Measurements from ENCODE around the gene CDC42EP3.

CDC42EP3 gene, protein sequence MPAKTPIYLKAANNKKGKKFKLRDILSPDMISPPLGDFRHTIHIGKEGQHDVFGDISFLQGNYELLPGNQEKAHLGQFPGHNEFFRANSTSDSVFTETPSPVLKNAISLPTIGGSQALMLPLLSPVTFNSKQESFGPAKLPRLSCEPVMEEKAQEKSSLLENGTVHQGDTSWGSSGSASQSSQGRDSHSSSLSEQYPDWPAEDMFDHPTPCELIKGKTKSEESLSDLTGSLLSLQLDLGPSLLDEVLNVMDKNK

DNA sequence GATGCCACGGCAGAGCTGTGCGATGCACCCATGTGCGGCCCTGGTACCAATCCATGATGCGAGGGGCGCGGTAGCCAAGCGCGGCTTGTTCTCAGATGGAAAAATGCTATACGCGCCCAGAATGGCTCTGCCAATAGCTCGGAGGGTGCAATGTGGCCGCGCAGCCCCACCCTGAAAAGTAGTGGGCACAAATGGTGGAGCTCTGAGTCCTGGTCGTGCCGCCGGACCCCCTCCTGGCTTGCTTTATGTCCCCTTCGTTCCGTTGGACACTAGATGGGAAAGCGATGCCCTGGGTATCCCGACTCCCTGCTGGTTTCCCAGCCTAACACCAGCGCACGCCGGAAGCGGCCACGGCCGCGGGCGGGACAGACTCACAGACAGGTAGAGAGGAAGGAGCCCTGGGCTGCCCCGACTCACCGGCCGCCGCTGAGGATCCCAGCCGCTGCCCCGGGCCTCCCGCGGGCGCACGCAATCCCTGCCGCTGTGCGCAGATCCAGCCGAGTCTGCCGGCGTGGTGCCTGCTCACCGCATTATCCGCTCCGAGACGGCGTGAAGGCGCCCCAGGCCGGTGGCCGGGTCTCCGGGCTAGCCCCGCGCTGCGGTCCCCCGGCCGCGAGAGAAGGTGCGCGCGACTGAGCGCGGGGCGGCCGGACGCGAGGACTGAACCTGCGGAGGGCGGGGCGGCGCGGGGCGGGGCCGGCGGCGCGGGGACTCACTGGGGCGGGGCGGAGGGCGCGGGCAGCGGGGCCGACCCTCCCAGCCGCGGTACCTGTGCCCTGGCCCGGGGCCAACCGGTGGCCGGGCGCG is at the start of gene CDC42EP3:
Gene CDC42EP3 (minus strand): TSS at position 634 of the 807 bp plus-strand sequence. CDS start 25,055 bp downstream, outside the sequence.
- DNase-seq, result peak; percentile 59

DNA sequence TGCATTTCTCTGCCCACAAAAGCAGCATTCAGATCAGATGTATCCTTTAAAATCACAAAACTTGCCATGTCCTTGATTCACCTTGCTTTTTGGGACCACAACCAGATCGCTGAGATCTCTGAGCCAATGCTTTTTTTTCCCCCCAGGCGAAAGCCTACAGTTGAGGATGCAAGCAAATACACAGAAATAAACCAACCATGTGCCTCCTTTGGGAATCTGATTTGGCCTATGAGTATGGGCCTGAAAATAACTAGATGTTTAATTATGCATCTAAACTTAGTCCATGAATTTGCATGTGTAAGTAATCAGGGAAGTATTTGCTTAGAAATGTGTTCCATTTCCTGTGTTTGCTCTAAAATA is 49.7 kb upstream of the CDC42EP3 start:
- no peak for DNase-seq

DNA sequence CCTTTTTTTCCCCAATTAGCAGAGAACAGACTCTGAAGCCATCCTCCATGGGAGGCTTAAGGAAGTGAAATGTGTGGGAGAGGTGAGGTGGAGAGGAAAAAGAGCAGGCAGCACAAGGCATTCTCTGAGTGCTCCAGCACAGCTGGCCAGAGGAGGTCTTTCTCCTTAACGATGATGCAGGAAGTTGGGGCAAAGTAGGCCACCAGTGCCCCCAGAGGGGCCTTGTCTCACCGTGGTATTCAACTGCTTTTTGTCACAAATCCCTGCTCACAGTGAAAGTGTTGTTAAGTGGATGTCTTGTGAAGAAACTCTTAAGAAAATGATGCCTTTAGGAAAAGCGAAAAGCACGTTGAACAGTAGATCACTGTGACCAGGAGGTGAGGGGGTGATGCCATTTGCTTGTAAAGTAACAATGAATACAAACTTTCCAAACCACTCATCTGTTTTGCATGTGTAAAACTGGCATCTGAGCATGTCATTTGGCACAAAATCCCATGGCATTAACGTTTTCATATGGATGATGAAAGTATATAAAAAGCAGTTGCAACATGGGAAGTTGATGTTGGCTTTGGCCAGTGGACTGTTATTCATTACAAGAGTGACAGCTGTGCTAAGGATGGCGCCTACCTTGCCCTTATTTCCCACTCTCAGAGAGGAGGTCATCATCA is 49.2 kb upstream of the CDC42EP3 start:
- DNase-seq, result no peak

DNA sequence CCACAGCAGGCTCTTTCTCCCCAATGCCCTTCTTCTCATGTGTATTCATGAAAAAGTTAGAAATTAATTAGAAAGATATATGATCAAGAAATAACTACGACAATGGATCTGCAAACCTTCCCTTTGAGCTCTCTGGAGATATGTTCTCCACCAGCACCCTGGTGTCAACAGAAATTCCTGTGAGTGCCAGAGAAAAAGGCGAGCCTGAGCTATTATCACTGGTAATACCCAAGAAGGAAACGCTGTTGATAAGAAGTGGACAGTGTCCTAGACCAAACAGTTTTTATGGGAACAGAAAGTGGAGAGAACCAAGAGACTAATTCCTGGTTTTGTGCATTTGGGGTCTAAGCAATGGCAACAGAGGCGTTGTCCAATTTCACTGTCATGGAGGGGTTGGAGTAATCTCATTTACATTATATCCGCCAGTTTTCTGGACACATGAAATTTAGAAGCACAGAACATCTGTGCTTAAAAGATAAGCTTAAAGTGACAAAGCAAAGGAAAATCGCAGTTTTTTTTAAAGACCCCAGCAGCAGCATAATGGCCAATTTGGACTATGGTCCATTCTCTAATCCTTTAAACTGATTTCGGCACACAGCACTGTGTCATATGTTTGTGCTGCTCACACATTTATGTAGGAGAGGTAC is 47.2 kb upstream of the CDC42EP3 start:
- DNase-seq, result no peak

DNA sequence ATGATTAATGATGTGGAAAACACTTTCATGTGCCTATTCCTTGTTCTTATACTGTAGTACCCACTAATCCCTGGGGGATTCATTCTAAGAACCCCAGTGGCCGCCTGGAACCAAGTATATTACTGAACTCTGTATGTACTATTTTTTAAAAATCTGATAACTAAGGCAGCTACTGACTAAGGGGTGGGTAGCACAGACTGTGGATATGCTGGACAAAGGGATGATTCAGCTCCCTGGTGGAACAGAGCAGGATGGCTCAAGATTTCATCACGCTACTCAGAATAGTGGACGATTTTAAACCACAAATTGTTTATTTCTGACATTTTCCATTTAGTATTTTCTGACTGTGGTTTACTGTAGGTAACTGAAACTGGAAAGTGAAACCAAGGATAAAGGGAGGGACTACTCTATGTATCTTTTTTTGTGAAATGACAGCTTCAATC is 41.8 kb upstream of the CDC42EP3 start:
- no peak for DNase-seq

DNA sequence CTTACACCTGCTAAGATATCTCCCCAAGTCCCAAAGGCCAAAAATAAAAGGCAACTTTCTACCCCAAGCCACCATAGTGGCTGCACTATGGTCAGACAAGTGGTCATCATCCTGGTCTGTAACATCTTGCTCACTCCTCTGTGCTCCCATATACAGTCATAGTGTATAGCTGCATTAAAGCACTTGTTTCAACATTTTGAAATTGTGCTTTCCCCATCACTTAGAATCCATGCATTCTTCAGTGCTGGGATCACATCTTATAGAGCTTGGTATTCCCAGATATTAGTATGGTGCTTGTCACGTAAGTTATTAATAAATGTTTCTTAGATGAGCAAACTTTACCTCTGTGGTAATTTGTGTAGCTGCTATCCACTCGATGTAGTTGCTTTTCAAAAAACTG is 40.4 kb upstream of the CDC42EP3 start:
- no peak for DNase-seq

DNA sequence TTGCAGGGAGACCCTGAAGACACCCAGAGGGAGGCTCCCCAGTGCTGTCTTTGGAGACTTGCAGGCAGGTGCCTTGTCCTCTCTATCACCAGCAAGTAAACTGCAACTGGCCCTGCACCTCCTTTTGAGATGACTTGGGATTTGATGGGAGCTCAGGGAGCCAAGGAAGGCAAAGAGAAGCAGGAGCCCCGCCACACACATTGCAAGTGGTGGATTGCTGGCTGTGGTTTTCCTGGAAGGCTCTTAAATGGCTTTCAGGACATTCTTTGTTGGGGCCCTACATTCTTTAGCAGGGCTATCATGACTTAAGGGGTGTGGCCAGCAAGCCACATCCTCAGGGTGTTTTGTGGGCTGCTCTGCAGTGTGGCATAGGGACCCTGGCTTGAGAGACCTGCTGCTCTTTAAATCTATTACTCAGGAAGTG is 39.9 kb upstream of the CDC42EP3 start:
- DNase-seq, result peak; percentile 27

DNA sequence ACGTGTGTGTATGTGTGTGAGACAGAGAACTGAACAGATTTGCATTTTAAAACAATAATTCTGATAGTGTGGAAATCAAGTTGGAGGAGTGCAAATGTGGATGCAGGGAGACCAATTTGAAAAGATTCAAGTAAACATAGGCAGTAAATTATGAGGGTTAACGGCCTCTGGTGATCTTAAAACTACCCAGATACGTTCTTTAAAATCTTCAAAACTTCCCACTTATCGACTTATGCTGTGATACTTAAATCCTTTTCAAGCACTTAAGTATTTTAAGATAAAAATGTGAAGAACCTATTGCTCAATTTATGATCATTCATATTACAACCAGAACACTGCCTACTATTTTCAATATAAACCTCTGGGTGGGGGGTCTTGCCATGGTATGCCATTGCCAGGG is 37.7 kb upstream of the CDC42EP3 start:
- DNase-seq, result no peak

DNA sequence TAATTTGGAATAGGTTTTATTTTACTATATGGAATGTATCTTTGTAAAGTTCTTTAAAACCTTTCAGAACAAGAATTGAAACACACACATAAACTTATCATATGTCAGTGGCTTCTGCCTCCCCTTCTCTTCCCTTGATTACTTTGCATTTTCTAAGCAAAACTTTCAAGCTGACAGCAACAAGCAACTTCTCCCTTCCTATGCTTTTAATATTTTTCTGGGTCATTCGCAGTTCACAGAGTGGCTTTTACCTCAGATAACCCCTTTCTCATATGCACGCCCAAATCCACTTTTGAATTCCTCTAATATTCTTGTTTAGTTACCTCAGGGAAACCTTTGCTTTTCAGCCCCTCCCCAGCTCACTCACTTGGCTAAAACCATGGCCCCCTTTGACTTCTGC is 36.7 kb upstream of the CDC42EP3 start:
- no peak for DNase-seq

DNA sequence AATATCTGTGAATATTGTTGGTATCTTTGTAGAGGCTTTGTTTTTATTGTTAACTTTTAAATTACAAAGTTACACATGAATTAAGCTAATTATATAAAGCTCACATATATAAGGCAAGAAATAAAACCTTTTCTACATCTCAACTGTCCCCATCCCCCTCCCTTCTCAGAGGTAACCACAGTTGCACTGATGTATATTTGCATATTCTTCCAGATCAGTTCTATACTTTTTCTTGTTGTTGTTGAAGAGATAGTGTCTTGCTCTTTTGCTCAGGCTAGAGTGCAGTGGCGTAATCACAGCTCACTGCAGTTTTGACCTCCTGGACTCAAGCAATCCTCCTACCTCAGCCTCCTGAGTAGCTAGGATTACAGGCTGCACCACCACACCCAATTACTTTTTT is 36.0 kb upstream of the CDC42EP3 start:
- no peak for DNase-seq

DNA sequence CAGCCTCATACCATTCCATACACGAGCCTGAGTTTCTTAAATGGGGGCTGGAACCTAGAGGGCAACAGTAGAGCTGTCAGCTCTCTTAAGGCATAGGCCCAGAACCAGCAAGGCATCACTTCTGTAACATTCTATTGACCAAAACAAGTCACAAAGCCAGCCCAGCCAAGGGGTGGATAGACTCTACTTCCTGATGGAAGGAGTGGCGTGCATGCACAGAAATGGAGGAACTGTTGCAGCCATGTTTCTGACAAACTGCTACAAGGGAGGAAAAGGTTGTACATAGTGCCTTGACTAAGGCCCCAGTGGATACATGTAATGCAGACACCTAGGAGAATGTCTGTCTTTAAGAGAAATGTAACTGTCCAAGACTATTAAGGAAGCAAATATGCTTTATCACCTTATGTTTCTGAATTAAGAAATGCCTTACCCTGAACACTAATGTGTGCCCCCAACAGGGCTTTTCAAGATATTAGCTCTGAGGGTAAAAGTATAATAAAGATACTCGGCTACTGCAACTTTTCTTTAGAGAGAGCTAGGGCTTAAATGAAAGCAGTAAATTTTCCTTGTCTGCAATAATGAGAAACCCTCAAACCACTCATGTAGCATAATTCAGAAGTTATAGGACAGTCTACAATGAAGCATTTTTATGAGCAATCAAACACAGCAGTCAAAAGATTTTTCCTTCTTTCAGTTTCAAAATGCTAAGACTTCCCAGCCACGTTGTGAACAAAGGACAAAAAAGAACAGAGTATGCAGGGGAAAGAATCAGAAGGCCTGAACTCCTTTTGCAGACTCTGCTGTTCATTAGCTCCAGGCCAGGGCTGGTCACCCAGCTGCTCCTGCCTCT is 35.1 kb upstream of the CDC42EP3 start:
- DNase-seq, result no peak

DNA sequence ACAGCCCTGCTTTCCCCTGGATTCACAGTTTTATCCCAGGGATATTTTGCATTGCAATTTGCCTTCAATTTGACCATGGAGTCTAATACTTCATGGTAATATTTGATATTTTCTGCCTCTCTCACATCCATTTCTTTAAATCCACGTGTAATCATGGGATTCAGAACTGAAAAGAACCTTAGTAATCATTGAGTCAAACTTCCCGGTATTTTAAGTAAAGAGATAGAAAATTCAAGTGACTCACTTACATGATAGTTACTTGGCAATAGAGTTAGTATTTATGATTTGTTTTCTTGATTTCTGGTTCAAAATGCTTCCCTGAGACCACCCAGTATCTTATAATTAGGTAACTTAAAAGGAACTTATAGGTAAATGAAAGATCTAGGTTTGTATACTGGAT is 33.7 kb upstream of the CDC42EP3 start:
- DNase-seq, result no peak

DNA sequence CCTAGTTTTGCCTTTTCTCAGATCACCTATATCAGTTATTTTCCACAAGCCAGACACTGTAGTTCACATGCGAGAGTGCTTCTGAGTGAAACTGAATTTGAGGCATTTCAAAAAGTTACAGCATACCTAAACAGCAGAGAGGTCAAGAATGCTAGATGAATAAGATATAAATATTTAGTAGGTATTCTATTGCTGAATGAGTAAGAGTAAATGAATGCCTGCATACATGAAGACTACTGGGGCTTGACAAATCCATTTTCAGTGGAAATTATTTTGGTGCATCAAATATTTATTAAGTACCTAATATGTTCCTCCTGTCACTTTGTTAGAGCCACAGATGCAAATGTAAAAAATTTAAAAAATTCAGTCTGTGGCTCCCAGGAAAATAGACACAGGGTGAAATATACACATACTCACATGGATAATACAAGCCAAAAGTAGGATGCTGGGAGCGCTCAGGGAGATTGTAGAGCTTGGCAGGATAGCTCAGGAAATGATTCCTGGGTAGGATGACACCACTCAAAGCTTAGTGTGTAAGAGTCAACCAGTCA is 27.6 kb upstream of the CDC42EP3 start:
- no peak for DNase-seq

DNA sequence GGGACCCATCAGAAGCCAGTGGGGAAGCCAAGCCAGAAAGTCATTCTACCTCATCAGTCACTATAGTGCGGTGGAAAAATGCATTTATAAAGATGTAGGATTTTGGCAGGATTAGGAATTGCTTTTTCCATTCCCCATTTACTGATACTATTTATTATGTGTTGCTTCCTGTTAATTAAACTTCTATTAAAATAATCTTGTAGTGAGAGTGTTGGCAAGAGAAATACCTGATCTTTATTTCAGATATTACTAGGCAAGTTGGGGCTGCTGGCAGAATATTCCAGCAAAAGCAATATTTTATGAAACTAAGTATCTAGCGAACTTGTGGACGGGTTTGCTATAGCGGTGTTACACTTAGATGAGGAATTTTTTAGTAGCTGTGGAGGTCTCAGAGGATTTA is 23.9 kb upstream of the CDC42EP3 start:
- DNase-seq, result no peak

DNA sequence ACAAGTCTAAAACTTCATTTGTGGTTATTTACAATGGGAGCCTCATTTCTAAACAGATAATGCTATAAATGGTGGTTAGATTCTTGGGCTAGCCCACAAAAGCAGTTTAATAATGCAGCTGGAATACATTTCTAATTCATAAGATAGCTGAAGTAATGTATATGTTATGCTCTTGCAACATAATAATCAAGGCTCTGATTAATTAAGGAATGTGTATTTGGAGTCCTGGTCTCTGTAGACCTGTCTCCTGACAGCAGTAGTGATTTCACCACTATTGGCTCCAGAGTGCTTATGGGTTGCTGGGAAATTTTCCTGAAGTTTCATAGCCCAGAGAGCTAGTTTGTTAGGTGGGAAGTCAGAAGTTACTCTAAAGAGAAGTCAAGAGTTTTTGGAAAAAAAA is 21.3 kb upstream of the CDC42EP3 start:
- no peak for DNase-seq

DNA sequence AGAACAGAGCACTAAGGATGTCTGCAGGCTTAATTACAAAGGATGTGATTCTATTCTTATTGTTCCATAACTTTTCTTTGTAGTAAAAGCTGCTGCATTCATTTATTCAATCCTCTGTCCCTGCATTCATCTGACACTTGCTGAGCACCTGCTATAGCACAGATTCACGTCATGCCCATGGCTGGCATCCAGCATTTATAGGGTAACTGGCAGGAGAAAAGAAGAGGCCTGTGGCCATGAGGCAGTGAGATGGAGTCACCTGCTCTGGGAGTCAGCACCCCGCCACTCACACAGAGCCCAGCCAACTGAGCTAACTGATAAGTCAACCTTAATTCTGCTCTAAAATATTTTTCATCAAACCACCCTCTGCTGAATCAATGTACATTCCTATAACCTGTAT is 18.3 kb upstream of the CDC42EP3 start:
- DNase-seq, result no peak

DNA sequence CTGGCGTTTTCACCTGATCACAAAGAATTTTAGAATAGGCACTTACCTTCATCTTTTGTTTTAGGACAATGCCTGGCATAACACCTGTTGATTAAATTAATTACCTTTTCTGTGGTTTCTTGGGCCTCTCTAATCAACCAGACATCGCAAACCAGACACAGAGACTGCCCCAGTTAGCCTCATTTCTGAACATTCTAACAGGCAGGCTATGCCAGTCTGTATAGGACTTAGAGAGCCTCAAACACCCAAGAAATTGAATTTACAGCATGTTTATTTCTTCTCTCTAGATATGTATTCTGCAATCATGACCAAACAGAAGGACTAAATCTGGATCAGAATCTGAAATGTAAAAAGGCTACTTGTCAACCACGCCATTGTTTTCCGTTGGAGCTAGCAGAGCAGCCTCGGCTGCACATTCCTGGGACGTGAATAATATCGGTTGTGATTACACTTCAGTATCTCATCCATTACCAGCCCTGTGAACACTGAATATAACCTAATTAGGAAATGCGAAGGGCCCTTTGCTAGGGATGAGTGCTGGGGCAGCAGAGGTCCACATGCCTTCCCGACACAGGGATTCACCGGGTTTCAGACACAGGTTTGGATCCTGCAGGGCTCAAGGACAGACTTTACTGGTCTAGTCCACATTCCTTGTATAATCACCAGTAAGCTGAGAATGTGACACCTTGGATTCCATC is 17.5 kb upstream of the CDC42EP3 start:
- no peak for DNase-seq

DNA sequence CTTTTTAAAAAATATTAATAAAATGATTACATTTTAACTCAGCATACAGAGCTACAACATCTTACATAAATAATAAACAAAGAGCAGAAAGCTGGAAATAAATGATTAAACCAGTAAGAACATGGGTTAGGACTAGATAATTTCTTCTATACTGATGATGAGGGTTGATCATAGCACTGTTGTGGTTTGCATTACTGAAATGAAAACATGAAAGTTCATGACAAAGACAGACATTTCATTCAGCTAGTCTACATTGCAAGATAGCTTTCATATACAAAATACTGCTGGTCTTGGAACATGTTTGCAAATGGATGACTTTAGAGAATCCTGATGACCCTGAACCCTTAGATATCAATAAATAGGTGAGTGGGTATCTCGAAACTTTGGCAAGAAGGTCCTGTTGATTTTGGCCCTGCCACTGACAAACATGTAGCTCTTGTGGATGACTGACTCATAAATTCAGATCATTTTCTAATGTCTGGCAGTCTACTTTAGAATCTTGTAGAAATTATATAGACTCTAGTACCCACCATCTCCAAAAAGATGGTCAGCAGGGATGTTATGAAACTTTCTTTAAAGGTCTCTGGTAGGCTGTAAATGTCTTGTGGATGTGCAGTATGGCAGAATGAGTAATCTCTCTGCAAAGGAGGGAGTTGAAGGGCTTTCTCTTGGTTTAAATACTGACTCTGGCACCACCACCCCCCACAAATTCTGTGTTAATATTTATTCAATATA is 15.5 kb upstream of the CDC42EP3 start:
- no peak for DNase-seq

DNA sequence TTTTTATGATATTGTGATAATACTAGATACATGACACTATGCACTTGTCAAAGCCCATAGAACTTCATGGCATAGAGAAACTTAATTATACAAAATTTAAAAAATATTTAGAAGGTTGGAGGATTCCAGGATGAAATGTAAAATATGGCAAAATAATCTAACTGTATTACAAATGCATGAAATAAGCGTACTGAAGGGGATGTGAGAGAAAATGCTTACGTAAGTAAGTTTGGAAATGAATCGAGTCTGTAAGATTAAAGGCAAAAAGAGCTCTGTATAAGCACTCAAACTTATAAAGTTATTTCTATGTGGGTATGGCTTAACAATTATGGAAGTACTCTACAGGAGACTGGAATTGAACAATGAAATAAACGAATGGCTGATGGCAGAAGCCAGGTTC is 13.4 kb upstream of the CDC42EP3 start:
- no peak for DNase-seq

DNA sequence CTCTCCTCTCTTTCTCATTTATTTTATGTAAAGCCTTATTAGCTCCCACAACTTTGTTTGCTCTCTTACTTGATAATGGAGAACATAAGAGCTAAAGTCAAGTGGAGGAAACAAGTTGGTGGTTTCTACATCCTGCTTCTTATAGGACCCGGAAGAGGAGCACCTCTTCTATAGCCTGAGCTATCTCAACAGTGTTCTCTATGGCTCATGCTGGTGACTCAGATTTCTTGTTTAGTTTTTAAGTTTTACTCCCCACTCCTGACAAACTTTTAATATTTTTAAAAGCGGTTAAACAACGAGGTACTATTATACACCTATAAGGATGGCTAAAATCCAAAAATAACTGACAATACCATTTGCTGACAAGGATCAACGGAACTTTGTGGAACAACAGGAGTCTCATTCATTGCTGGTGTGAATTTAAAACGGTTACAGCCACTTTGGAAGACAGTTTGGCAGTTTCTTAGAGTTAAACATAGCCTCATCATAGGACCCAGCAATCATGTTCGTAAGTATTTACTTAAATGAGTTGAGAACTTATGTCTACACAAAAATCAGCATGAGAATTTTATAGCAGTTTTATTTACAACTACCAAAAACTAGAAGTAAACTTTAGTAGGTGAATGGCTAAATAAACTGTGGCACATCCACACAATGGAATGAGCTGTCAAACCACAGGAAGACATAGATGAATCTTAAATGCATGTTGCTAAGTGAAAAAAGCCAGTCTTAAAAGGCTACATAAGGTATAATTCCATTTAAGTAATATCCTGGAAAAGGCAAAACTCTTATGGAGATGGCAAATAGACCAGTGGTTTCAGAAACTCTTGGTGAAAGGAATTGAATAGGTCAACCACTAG is 12.7 kb upstream of the CDC42EP3 start:
- no peak for DNase-seq

Data from NK-92 treated with Interleukin-12 subunit alpha and Interleukin-12 subunit beta, amount 100 ng/mL, for 24 hours (cell line).